Measurements from ENCODE around the gene LMNTD2.
A peak's percentile ranks its signal among the peaks of the same experiment; 100 is the strongest.

LMNTD2 gene

GRCh38 chr11:507727-508515, 52.6 kb downstream of the LMNTD2 start:
- no peak for DNase-seq

GRCh38 chr11:506995-507726, 53.4 kb downstream of the LMNTD2 start, which contains the start of gene RNH1:
Gene RNH1, minus strand, starts transcription at chr11:507242. Its CDS starts 5,080 bp downstream, at chr11:502162.
- DNase-seq: peak; percentile 75

- DNase-seq: peak; percentile 64
Measured at GRCh38 chr11:506238-506994, 54.1 kb downstream of the LMNTD2 start.

- DNase-seq: no peak
Measured at GRCh38 chr11:504994-505344, 55.6 kb downstream of the LMNTD2 start.
